SHP77 treated with DMSO at 0.1 percent for 48 hours (cell line): ENCODE data around the gene RPH3AL.

Experiments used
- DNase-seq: peaks from one replicate; lab custom pipeline; 2025; lab: John Stamatoyannopoulos, UW

The RPH3AL gene

GRCh38 chr17:353213-353837 is 718 bp upstream of the RPH3AL start:
- DNase-seq: no peak

- DNase-seq: no peak
Measured at GRCh38 chr17:351875-352420, 659 bp downstream of the RPH3AL start.

DNA sequence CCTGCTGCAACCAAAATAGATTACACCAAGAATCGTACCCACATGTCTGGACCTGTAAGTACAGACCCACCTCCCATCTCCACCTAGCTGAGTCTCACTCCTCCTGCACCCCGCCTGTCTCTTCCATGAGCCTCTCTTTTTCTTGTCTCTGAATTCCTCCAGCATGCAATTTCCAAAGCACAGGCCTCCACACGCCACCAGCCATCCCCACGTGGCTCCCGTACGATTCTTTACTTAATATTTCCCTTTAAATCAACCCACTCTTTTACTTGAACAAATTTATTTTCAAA is 1.2 kb downstream of the RPH3AL start:
- DNase-seq: no peak

DNA sequence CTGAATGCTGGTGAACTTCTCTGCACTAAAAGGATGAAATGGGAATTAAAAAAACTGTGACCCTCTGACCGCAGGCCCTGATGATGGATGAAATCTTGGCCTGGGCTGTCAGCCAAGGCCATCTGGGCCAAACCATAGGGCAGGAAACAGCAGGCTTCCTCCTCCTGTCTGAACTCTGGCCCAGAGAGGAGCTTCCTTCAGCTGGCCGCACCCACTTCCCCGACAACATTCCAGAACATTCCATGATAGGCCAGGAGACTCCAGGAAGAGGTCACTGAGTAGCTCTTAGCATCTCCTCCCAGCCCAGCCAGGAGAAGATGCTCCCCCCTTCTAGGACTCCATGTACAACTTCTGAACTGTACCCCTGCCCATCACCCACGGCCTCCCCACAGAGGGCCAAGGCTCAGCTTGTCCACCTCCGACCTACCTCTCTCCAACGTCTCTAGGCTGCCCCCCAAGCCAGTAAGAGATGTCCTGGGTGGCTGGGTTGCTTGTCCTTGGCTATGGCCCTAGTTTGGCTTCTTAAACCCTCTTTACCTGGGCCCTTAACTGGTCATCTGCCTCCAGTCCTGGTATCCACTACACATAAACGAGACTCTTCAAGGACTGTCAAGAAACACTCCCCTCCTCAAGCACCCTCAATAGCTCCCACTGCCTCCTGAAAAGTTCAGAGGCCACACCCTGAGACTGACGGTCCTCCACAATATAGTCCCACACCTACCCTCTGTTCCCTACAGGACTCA is 1.7 kb downstream of the RPH3AL start:
- DNase-seq: peak; percentile 20

GRCh38 chr17:349666-350065 is 2.9 kb downstream of the RPH3AL start:
- DNase-seq: no peak

GRCh38 chr17:348692-349425 is 3.7 kb downstream of the RPH3AL start:
- DNase-seq: no peak

- no peak for DNase-seq
Measured at GRCh38 chr17:348012-348411, 4.6 kb downstream of the RPH3AL start.

- no peak for DNase-seq
Measured at GRCh38 chr17:347309-347899, 5.2 kb downstream of the RPH3AL start.

- no peak for DNase-seq
Measured at GRCh38 chr17:345992-346785, 6.4 kb downstream of the RPH3AL start.

DNA sequence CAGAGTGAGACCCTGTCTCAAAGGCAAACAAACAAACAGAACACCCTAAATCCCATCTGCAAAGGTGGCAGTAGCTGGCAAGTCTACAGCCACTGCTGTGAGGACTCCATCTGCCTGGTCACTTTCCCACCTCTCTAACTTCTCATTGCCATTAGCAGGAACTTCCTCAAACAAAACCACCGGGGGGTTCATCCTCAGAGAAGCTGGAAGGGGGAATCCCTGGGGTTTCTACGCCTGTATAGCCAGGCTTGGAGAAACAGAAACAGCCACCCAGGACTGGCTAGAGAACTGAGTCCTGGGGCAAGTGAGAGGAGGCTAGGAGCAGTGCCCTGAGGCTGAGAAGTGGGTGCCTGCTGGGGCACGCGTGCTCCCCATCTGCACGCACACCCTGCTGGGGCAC is 7.3 kb downstream of the RPH3AL start:
- DNase-seq: no peak

GRCh38 chr17:343875-344752 is 8.5 kb downstream of the RPH3AL start:
- no peak for DNase-seq

DNA sequence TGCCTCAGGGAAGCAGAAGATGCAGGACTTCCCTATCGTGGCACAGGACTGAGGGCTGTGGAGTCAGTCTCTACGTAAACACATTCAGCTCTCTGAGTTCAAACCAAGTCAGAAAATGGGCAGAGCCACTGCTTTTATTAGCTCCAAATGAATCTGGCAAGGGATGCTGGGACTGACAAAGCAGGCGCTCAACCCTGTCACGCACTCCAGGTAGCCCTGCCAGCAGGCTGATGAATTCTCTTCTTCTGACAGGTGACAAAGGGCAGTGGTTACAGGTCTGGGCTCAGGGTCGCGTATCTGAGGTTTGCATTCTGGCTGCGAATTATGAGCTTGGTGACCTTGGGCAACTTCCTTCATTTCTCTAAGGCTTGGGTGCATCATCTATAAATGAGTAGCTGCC is 9.4 kb downstream of the RPH3AL start:
- no peak for DNase-seq

DNA sequence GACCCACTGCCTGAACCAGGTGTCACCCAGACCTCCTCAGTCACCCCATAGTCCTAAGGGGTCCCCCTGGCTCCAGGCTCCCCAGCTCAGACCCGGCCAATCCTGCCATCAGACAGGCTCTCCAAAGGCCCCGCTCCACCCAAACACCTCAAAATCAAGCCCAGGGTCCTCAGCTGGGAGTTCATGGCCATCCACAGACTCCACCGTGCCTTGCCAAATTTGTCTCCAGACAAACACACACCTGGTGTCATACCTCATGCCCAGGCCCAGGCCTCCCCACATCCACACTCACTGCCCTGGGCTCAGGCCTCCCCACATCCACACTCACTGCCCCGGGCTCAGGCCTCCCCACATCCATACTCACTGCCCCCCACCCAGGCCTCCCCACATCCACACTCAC is 12.5 kb downstream of the RPH3AL start:
- no peak for DNase-seq

DNA sequence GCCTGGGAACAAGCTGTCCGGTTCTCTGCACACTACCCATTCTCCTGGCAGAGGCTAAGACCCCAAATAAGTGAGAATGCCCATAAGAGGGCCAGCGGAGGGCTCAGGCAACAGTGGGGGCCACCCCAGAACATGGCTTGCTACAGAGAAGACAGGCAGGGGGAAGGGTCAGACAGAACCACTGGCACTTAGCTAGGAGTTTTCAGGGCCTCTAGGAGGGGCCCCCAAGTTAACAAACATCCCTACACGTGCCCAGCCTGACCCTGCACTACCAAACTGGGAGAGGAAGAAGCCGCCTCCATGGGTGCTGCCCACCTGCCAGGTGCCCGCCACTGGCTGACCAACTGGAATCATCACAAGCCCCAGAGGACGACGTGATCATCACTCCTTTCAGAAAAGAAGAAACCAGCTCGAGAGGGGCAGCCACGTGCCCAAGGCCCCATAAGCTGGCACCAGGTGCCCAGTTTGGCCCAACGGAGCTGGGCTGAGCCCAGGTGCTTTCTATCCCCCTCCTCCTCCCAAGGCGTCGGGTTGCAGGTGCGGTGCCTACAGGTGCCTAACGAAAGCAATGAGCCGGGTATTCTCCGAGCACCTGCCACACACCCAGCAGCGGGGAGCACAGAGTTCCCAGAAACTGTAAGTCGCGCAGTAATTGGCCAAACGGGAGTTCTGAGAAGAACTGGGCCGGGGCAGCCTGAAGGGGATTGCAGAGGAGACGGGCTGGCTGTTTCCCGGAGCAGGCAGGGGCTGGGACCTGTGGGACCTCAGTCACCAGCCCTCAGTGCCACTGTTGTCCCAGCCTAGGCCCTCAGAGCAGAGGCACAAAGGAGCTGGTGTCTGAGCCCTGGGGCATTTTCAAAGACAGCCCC is 13.2 kb downstream of the RPH3AL start:
- DNase-seq: no peak

- no peak for DNase-seq
Measured at GRCh38 chr17:338442-339192, 14.0 kb downstream of the RPH3AL start.

- DNase-seq: no peak
Measured at GRCh38 chr17:337866-338265, 14.7 kb downstream of the RPH3AL start.

- DNase-seq: no peak
Measured at GRCh38 chr17:337453-337852, 15.2 kb downstream of the RPH3AL start.

GRCh38 chr17:337022-337420 is 15.6 kb downstream of the RPH3AL start:
- DNase-seq: no peak
